GM23338 (cell line): ENCODE measurements around the gene CFAP251. TPM values are rescaled to one million over a fixed set of nuclear protein-coding genes. Genes with fewer than 3 reads are reported as not detected.

Experiments
- ATAC-seq: fragments of 200-7000 bp; cut with Tn5 transposase; 3 replicates; pipeline ENCODE4 v1.9.1; 2020
- DNase-seq: peaks from one replicate; pipeline ENCODE4 v3.0.0-alpha.2; 2015; ENCODE audit warnings: low spot score
- H2AFZ ChIP-seq: fragments of 200-600 bp; sonication (generic); 2 replicates; pipeline ENCODE4 v1.8.0; 2016; ENCODE audit warnings: antibody characterized with exemption, mild to moderate bottlenecking, moderate library complexity
- H3F3A ChIP-seq: fragments of 200-600 bp; sonication (generic); replicated peaks from 2 replicates; pipeline ENCODE4 v1.8.0; 2017; ENCODE audit warnings: antibody characterized with exemption, mixed run types, low read depth
- H3K27ac ChIP-seq: fragments of 200-600 bp; sonication (generic); 2 replicates; pipeline ENCODE4 v1.6.1; 2016; ENCODE audit warnings: low read depth
- H3K27me3 ChIP-seq: fragments of 200-600 bp; sonication (generic); 2 replicates; pipeline ENCODE4 v1.8.0; 2016; ENCODE audit warnings: mild to moderate bottlenecking, mixed run types, moderate library complexity; ENCODE audit not compliant: insufficient read depth
- H3K36me3 ChIP-seq: fragments of 200-600 bp; sonication (generic); 2 replicates; pipeline ENCODE4 v1.8.0; 2016; ENCODE audit warnings: mild to moderate bottlenecking; ENCODE audit not compliant: insufficient read depth
- H3K4me1 ChIP-seq: fragments of 200-600 bp; sonication (generic); 2 replicates; pipeline ENCODE4 v1.8.0; 2016; ENCODE audit warnings: mild to moderate bottlenecking, moderate library complexity; ENCODE audit not compliant: insufficient read depth
- H3K4me2 ChIP-seq: fragments of 200-600 bp; sonication (generic); 2 replicates; pipeline ENCODE4 v1.7.1; 2017; ENCODE audit warnings: mixed run types
- H3K4me3 ChIP-seq: fragments of 200-600 bp; sonication (generic); 2 replicates; pipeline ENCODE4 v1.6.1; 2016; ENCODE audit warnings: mixed run types
- H3K79me2 ChIP-seq: fragments of 200-600 bp; sonication (generic); replicated peaks from 2 replicates; pipeline ENCODE4 v1.8.0; 2017; ENCODE audit warnings: mild to moderate bottlenecking; ENCODE audit not compliant: insufficient read depth
- H3K9me2 ChIP-seq: fragments of 200-600 bp; sonication (generic); 2 replicates; pipeline ENCODE4 v1.8.0; 2017; ENCODE audit not compliant: insufficient read depth
- H4K20me1 ChIP-seq: fragments of 200-600 bp; sonication (generic); replicated peaks from 2 replicates; pipeline ENCODE4 v1.8.0; 2017; ENCODE audit warnings: mild to moderate bottlenecking; ENCODE audit not compliant: insufficient read depth
- H3K27ac Mint-ChIP-seq: 2 replicates; pipeline ENCODE4 v1.8.0; 2020; ENCODE audit warnings: inconsistent platforms, mild to moderate bottlenecking, moderate library complexity, mixed read lengths
- H3K27me3 Mint-ChIP-seq: 3 replicates; pipeline ENCODE4 v1.8.0; 2022; ENCODE audit warnings: low read depth, mild to moderate bottlenecking, moderate library complexity, mixed read lengths, inconsistent platforms; ENCODE audit not compliant: insufficient read depth, poor library complexity
- H3K36me3 Mint-ChIP-seq: 3 replicates; pipeline ENCODE4 v1.8.0; 2021; ENCODE audit warnings: low read depth, mild to moderate bottlenecking, inconsistent platforms, moderate library complexity, mixed read lengths
- H3K4me1 Mint-ChIP-seq: 3 replicates; pipeline ENCODE4 v1.8.0; 2020; ENCODE audit warnings: mild to moderate bottlenecking, inconsistent platforms, mixed read lengths
- H3K4me3 Mint-ChIP-seq: 3 replicates; pipeline ENCODE4 v1.8.0; 2021; ENCODE audit warnings: moderate library complexity, mild to moderate bottlenecking, inconsistent platforms, mixed read lengths
- H3K9me3 Mint-ChIP-seq: 3 replicates; pipeline ENCODE4 v1.8.0; 2020; ENCODE audit warnings: moderate library complexity, mild to moderate bottlenecking, inconsistent platforms, mixed read lengths
- EZH2 ChIP-seq: fragments of 200-600 bp; sonication (generic); IDR thresholded peaks from one replicate; pipeline ENCODE4 v1.8.0; 2017; ENCODE audit warnings: antibody characterized with exemption, mild to moderate bottlenecking, low read depth; ENCODE audit not compliant: unreplicated experiment
- EZH2phosphoT487 ChIP-seq: fragments of 200-600 bp; sonication (generic); IDR thresholded peaks from one replicate; pipeline ENCODE4 v1.8.1; 2018; ENCODE audit warnings: antibody characterized with exemption; ENCODE audit not compliant: unreplicated experiment
- JUNB ChIP-seq: IDR thresholded peaks from one replicate; pipeline ENCODE4 v1.6.1; 2016; ENCODE audit warnings: antibody characterized with exemption; ENCODE audit not compliant: unreplicated experiment
- POLR2AphosphoS5 ChIP-seq: IDR thresholded peaks from 2 replicates; pipeline ENCODE4 v1.6.1; 2016; ENCODE audit warnings: antibody characterized with exemption, low read depth
- STAT1 ChIP-seq: IDR thresholded peaks from one replicate; pipeline ENCODE4 v1.6.1; 2016; ENCODE audit warnings: antibody characterized with exemption; ENCODE audit not compliant: unreplicated experiment
- ZNF114 ChIP-seq: fragments of 250-450 bp; sonication (Bioruptor Pico); IDR thresholded peaks from 2 replicates; pipeline ENCODE4 v1.5.0; 2020; ENCODE audit warnings: mild to moderate bottlenecking, moderate library complexity
- ZNF331 ChIP-seq: fragments of 250-450 bp; sonication (Bioruptor Pico); IDR thresholded peaks from 2 replicates; pipeline ENCODE4 v1.5.0; 2020; ENCODE audit warnings: low read depth, mild to moderate bottlenecking, moderate library complexity
- polyA plus RNA-seq: library from polyadenylated mRNA; unstranded; fragments of >200 nt; fragmentation: Nextera tagmentation; extraction: Ambion mirVana; gene quantifications from 2 replicates; pipeline ENCODE4 v1.2.1, GENCODE V29; 2016
- total RNA-seq: library from RNA; depleted of rRNA; stranded (reverse); fragments of >200 nt; shearing (Covaris generic); gene quantifications from 2 replicates; pipeline ENCODE4 v1.2.3, GENCODE V29; 2014
- TF ChIP-seq, protein P1 (sequence below): IDR thresholded peaks from 2 replicates; pipeline ENCODE4 v1.6.1; 2016; ENCODE audit warnings: antibody characterized with exemption
- TF ChIP-seq, protein P2 (sequence below), 2 experiments: fragments of 200-600 bp in 1 of 2; sonication (generic) in 1 of 2; conservative IDR thresholded peaks; 2 replicates each; pipeline versions ENCODE4 v1.5.1 to v1.6.1; 2016 to 2017; ENCODE audit warnings: antibody characterized with exemption in 2 of 2, low read depth in 2 of 2, mild to moderate bottlenecking in 2 of 2, moderate library complexity in 1 of 2

Gene CFAP251
- total and polyA plus RNA-seq, 2 experiments from 2014 or later = 1.4 to 2.5 TPM

DNA sequence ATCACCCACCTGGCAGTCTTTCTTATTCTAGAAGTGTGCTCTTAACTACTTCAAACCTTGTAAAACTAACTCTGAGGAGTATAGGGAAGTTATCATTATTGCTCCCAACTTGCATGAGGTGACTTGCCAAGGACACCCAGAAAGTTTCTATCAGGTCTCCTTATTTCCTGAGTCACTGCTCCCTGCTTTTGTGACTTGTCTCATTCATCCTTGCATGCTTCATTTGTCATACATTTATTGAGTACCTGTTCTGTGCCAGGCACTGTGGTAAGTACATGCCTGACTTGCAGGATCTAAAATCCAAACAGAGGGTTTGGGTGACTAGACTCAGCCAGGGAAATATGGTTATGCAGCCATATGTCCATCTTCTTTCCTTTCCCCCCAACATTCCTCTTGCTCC, 25.5 kb downstream of the CFAP251 start:
- Mint-ChIP-seq H3K36me3 (no peaks in the 10 kb centered on the region; the same call in 2 of the 3 replicates), H3K27me3 (no peaks in the 10 kb centered on the region), H3K27ac (no peak overlapping the region), H3K4me3 (no peak overlapping the region), H3K9me3 (peaks cover 7% of the 10 kb centered on the region; the same call in 1 of the 3 replicates), H3K4me1 (peaks cover 10% of the 10 kb centered on the region; the same call in 2 of the 3 replicates)
- peaks cover 11% of the 10 kb centered on the region for H3K4me1 ChIP-seq
- DNase-seq (no peak), ATAC-seq (no peak)
- no peaks in the 10 kb centered on the region for H3K9me2 ChIP-seq
- H3K27ac ChIP-seq = 0 out of 2 replicates have a peak overlapping the region, but pooled peaks have one; percentile 3
- H3K36me3 ChIP-seq = no peaks in the 10 kb centered on the region
- H3K4me2 ChIP-seq = no peak overlapping the region
- TF ChIP-seq, protein P1, sequence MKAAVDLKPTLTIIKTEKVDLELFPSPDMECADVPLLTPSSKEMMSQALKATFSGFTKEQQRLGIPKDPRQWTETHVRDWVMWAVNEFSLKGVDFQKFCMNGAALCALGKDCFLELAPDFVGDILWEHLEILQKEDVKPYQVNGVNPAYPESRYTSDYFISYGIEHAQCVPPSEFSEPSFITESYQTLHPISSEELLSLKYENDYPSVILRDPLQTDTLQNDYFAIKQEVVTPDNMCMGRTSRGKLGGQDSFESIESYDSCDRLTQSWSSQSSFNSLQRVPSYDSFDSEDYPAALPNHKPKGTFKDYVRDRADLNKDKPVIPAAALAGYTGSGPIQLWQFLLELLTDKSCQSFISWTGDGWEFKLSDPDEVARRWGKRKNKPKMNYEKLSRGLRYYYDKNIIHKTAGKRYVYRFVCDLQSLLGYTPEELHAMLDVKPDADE = no peak
- TF ChIP-seq ZNF114 (CRISPR knock-in tag) = no peak
- TF ChIP-seq POLR2AphosphoS5 = no peak
- no peak for TF ChIP-seq EZH2
- H3K79me2 ChIP-seq = no peaks in the 10 kb centered on the region
- no peak overlapping the region for H3K4me3 ChIP-seq
- H2AFZ ChIP-seq = no peak overlapping the region
- H4K20me1 ChIP-seq = no peaks in the 10 kb centered on the region
- H3K27me3 ChIP-seq = no peaks in the 10 kb centered on the region
- H3F3A ChIP-seq = no peaks in the 10 kb centered on the region

DNA sequence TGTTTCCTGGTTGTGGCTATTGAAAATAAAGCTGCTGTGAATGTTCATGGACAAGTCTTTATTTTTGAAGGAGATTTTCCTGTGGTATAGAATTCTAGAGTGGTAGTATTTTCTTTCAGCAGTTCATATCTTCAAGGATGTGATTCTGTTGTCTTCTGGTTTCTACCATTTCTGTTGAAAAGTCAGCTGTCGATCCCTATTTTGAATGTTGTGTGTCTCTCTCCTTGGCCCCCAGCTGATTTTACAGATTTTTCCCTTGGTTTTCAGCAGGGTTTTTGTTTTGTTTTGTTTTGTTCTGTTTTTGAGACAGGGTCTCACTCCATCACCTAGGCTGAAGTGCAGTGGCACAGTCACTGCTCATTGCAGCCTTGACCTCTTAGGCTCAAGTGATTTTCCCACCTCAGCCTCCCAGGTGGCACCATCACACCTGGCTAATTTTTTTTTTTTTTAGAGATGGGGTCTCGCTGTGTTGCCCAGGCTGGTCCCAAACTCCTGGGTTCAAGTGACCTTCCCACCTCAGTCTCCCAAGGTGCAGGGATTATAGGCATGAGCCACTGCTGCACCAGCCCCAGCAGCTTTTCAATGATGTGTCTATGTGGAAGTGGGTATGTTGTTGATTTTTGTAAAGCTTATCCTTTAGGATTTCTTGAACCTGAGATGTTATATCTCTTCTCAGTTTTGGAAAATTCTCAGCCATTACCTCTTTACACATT, 28.1 kb downstream of the CFAP251 start:
- H2AFZ ChIP-seq = no peak overlapping the region
- Mint-ChIP-seq H3K27ac (no peak overlapping the region), H3K36me3 (no peaks in the 10 kb centered on the region; the same call in 2 of the 3 replicates), H3K9me3 (peaks cover 7% of the 10 kb centered on the region; the same call in 1 of the 3 replicates), H3K4me3 (no peak overlapping the region), H3K4me1 (peaks cover 4% of the 10 kb centered on the region; the same call in 2 of the 3 replicates), H3K27me3 (no peaks in the 10 kb centered on the region)
- H3K36me3 ChIP-seq = no peaks in the 10 kb centered on the region
- H3K9me2 ChIP-seq = no peaks in the 10 kb centered on the region
- H3K27ac ChIP-seq = no peak overlapping the region
- DNase-seq = no peak
- ATAC-seq = no peak
- no peak for TF ChIP-seq EZH2phosphoT487
- TF ChIP-seq, protein P2, sequence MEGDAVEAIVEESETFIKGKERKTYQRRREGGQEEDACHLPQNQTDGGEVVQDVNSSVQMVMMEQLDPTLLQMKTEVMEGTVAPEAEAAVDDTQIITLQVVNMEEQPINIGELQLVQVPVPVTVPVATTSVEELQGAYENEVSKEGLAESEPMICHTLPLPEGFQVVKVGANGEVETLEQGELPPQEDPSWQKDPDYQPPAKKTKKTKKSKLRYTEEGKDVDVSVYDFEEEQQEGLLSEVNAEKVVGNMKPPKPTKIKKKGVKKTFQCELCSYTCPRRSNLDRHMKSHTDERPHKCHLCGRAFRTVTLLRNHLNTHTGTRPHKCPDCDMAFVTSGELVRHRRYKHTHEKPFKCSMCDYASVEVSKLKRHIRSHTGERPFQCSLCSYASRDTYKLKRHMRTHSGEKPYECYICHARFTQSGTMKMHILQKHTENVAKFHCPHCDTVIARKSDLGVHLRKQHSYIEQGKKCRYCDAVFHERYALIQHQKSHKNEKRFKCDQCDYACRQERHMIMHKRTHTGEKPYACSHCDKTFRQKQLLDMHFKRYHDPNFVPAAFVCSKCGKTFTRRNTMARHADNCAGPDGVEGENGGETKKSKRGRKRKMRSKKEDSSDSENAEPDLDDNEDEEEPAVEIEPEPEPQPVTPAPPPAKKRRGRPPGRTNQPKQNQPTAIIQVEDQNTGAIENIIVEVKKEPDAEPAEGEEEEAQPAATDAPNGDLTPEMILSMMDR (conservative IDR thresholded peaks at IDR 0.05; ENCODE audit: low read depth in 2 of 2) = no peak
- TF ChIP-seq ZNF331 (CRISPR knock-in tag) = no peak
- no peak for TF ChIP-seq ZNF114 (CRISPR knock-in tag)
- TF ChIP-seq STAT1 = no peak
- TF ChIP-seq EZH2 = no peak
- TF ChIP-seq JUNB = no peak
- peaks cover 11% of the 10 kb centered on the region for H3K4me1 ChIP-seq
- H3K4me3 ChIP-seq = no peak overlapping the region
- no peaks in the 10 kb centered on the region for H3K79me2 ChIP-seq
- H4K20me1 ChIP-seq = no peaks in the 10 kb centered on the region
- no peaks in the 10 kb centered on the region for H3F3A ChIP-seq
- no peak overlapping the region for H3K4me2 ChIP-seq
- H3K27me3 ChIP-seq = no peaks in the 10 kb centered on the region
